H1 (cell line): ENCODE measurements around the gene HOXD11. TPM values are rescaled to one million over a fixed set of nuclear protein-coding genes. Genes with fewer than 3 reads are reported as not detected.

Source experiments
- CREB1 ChIP-seq: IDR thresholded peaks from 2 replicates; pipeline ENCODE4 v1.6.1; 2012; ENCODE audit warnings: inconsistent platforms
- EZH2 ChIP-seq: fragments of 200-600 bp; sonication (generic); IDR thresholded peaks from 2 replicates; pipeline ENCODE4 v1.7.1; 2012; ENCODE audit warnings: low read depth, mild to moderate bottlenecking, moderate library complexity, low read length, inconsistent platforms; ENCODE audit not compliant: severe bottlenecking
- KDM1A ChIP-seq: fragments of 200-600, 300-600 bp; sonication (generic); IDR thresholded peaks from 2 replicates; pipeline ENCODE4 v1.7.1; 2016; ENCODE audit warnings: mild to moderate bottlenecking, low read length, borderline replicate concordance
- PHF8 ChIP-seq: fragments of 200-600 bp; sonication (generic); conservative IDR thresholded peaks from 2 replicates; pipeline ENCODE4 v1.7.1; 2012; ENCODE audit warnings: low read depth, mild to moderate bottlenecking, inconsistent platforms, low read length, moderate library complexity
- RBBP5 ChIP-seq: IDR thresholded peaks from 2 replicates; pipeline ENCODE4 v1.7.1; 2012; ENCODE audit warnings: low read depth, mild to moderate bottlenecking, inconsistent platforms, low read length, moderate library complexity, borderline replicate concordance
- RFX5 ChIP-seq: IDR thresholded peaks from 2 replicates; pipeline ENCODE4 v1.6.1; 2011; ENCODE audit warnings: low read depth, low read length, improper control_type of control experiment, borderline replicate concordance
- SAP30 ChIP-seq: fragments of 300-600 bp; sonication (generic); IDR thresholded peaks from 2 replicates; pipeline ENCODE4 v1.7.1; 2012; ENCODE audit warnings: low read length, moderate library complexity, mild to moderate bottlenecking, inconsistent platforms; ENCODE audit not compliant: insufficient read depth, insufficient replicate concordance
- SP2 ChIP-seq: IDR thresholded peaks from 2 replicates; pipeline ENCODE4 v1.6.1; 2012; ENCODE audit warnings: mild to moderate bottlenecking, low read length, inconsistent platforms
- polyA plus RNA-seq, 7 experiments: library from polyadenylated mRNA; depleted of rRNA in 3 of 7; stranded (reverse) in 5 of 7; unstranded in 2 of 7; fragments of >200 nt in 5 of 7; fragments of 200-250 nt in 2 of 7; gene quantifications; 1 replicate in 5 of 7; 2 replicates in 1 of 7; 4 replicates in 1 of 7; pipeline versions ENCODE4 v1.2.1 to v1.2.3, GENCODE V29; 2011 to 2013; ENCODE audit warnings: missing spikeins in 2 of 7, mixed read lengths in 2 of 7
- total RNA-seq: library from RNA; stranded (reverse); fragmentation: NEBNext Ultra II Directional; extraction: Animal tissue kit (Norgen Biotek cat#: 25700); gene quantifications from 2 replicates; pipeline ENCODE4 v1.2.1, GENCODE V29; 2021
- TF ChIP-seq, protein P1 (sequence below): fragments of 300-600 bp; sonication (generic); IDR thresholded peaks from 2 replicates; pipeline ENCODE4 v1.7.1; 2012; ENCODE audit warnings: low read length, moderate library complexity, mild to moderate bottlenecking, inconsistent platforms; ENCODE audit not compliant: insufficient replicate concordance
- TF ChIP-seq, protein P2 (sequence below): IDR thresholded peaks from 2 replicates; pipeline ENCODE4 v1.6.1; 2012; ENCODE audit warnings: inconsistent platforms

HOXD11 gene
- total and polyA plus RNA-seq, 2 of the 8 experiments (the other 6 are each of a cell fraction or from before 2014, with no cell fraction given), result not detected

DNA sequence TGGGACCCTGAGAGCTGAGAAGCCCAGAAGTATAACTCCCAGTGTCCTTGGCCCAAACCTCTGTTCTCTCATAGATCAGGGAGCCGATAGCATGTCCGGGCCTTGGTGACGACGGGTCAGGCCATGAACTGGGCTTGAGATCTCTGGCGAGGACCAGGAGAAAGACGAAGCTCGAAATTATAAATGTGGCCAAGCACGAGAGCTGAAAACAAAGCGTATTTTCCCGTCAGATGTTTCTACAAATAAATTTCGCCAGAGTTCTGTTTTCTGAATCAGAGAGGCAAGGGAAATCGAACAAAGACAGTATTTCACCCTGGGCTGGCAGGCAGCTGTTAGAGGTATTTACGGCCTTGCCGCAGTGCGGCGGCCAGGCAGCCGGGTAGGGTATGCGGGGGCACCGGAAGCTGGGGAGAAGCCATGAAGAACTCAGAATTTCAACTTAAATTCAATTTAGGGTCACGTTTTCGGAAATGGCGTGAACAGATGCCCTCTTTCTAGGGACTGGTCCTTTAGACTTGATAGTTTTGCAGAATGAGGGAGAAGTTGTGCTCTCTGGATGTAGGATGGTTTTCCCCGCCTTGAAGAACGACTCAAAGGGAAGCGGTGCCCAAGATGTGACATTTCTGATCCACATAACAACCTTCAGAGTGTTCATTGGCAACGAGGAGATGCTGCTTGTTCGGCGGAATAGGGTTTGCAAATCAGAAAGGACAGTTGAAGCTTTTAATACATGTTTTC is 32.0 kb downstream of the HOXD11 start (continued):
- TF ChIP-seq, protein P1, sequence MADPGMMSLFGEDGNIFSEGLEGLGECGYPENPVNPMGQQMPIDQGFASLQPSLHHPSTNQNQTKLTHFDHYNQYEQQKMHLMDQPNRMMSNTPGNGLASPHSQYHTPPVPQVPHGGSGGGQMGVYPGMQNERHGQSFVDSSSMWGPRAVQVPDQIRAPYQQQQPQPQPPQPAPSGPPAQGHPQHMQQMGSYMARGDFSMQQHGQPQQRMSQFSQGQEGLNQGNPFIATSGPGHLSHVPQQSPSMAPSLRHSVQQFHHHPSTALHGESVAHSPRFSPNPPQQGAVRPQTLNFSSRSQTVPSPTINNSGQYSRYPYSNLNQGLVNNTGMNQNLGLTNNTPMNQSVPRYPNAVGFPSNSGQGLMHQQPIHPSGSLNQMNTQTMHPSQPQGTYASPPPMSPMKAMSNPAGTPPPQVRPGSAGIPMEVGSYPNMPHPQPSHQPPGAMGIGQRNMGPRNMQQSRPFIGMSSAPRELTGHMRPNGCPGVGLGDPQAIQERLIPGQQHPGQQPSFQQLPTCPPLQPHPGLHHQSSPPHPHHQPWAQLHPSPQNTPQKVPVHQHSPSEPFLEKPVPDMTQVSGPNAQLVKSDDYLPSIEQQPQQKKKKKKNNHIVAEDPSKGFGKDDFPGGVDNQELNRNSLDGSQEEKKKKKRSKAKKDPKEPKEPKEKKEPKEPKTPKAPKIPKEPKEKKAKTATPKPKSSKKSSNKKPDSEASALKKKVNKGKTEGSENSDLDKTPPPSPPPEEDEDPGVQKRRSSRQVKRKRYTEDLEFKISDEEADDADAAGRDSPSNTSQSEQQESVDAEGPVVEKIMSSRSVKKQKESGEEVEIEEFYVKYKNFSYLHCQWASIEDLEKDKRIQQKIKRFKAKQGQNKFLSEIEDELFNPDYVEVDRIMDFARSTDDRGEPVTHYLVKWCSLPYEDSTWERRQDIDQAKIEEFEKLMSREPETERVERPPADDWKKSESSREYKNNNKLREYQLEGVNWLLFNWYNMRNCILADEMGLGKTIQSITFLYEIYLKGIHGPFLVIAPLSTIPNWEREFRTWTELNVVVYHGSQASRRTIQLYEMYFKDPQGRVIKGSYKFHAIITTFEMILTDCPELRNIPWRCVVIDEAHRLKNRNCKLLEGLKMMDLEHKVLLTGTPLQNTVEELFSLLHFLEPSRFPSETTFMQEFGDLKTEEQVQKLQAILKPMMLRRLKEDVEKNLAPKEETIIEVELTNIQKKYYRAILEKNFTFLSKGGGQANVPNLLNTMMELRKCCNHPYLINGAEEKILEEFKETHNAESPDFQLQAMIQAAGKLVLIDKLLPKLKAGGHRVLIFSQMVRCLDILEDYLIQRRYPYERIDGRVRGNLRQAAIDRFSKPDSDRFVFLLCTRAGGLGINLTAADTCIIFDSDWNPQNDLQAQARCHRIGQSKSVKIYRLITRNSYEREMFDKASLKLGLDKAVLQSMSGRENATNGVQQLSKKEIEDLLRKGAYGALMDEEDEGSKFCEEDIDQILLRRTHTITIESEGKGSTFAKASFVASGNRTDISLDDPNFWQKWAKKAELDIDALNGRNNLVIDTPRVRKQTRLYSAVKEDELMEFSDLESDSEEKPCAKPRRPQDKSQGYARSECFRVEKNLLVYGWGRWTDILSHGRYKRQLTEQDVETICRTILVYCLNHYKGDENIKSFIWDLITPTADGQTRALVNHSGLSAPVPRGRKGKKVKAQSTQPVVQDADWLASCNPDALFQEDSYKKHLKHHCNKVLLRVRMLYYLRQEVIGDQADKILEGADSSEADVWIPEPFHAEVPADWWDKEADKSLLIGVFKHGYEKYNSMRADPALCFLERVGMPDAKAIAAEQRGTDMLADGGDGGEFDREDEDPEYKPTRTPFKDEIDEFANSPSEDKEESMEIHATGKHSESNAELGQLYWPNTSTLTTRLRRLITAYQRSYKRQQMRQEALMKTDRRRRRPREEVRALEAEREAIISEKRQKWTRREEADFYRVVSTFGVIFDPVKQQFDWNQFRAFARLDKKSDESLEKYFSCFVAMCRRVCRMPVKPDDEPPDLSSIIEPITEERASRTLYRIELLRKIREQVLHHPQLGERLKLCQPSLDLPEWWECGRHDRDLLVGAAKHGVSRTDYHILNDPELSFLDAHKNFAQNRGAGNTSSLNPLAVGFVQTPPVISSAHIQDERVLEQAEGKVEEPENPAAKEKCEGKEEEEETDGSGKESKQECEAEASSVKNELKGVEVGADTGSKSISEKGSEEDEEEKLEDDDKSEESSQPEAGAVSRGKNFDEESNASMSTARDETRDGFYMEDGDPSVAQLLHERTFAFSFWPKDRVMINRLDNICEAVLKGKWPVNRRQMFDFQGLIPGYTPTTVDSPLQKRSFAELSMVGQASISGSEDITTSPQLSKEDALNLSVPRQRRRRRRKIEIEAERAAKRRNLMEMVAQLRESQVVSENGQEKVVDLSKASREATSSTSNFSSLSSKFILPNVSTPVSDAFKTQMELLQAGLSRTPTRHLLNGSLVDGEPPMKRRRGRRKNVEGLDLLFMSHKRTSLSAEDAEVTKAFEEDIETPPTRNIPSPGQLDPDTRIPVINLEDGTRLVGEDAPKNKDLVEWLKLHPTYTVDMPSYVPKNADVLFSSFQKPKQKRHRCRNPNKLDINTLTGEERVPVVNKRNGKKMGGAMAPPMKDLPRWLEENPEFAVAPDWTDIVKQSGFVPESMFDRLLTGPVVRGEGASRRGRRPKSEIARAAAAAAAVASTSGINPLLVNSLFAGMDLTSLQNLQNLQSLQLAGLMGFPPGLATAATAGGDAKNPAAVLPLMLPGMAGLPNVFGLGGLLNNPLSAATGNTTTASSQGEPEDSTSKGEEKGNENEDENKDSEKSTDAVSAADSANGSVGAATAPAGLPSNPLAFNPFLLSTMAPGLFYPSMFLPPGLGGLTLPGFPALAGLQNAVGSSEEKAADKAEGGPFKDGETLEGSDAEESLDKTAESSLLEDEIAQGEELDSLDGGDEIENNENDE, result no peak
- TF ChIP-seq SP2 (no peak), RBBP5 (no peak), SAP30 (no peak), RFX5 (no peak), EZH2 (peak; percentile 77), CREB1 (no peak), PHF8 (no peak), KDM1A (no peak)
- TF ChIP-seq, protein P2, sequence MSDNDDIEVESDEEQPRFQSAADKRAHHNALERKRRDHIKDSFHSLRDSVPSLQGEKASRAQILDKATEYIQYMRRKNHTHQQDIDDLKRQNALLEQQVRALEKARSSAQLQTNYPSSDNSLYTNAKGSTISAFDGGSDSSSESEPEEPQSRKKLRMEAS, result no peak
